ENCODE results near the gene DIPK1B.

DNA sequence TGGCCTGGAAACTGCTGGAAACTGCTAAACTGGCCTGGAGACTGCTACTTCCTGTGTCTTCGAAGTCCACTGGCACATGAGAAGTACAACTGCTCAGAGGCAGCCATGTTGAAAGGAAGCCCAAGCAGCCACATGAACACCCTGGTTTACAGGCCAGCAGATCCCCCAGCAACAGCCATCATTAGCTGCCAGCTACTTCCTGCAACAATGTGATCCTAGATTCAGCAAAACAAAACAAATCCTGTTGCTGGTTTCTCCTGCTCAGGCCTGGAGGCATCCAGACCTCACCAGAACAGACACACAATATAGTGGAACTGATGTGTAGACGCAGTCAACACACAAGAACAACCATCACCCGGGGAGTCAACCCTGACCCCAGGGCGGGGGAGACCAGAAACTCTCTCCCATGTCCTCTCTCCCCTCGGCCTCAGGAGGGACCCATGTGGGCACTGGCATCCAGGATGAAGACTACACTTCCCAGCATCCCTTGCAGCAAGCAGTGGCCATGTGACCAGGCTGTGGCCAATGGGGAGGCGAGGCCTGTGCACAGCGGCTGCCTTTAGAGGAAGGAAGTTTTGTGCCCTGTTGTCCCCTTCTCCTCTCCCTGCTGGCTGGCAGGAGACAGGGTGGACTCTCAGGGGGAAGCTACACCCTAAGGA, 61.1 kb downstream of the DIPK1B start:
- TF ChIP-seq, protein P1, sequence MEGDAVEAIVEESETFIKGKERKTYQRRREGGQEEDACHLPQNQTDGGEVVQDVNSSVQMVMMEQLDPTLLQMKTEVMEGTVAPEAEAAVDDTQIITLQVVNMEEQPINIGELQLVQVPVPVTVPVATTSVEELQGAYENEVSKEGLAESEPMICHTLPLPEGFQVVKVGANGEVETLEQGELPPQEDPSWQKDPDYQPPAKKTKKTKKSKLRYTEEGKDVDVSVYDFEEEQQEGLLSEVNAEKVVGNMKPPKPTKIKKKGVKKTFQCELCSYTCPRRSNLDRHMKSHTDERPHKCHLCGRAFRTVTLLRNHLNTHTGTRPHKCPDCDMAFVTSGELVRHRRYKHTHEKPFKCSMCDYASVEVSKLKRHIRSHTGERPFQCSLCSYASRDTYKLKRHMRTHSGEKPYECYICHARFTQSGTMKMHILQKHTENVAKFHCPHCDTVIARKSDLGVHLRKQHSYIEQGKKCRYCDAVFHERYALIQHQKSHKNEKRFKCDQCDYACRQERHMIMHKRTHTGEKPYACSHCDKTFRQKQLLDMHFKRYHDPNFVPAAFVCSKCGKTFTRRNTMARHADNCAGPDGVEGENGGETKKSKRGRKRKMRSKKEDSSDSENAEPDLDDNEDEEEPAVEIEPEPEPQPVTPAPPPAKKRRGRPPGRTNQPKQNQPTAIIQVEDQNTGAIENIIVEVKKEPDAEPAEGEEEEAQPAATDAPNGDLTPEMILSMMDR (IDR thresholded peaks at IDR 0.05), result no peak
- no peak for TF ChIP-seq POLR2A (IDR thresholded peaks at IDR 0.05)
- no peak for TF ChIP-seq POLR2AphosphoS5 (IDR thresholded peaks at IDR 0.05)
